Measurements from ENCODE around the gene RNF41. TPM values are rescaled to one million over a fixed set of nuclear protein-coding genes. Genes with fewer than 3 reads are reported as not detected.
A peak's percentile ranks its signal among the peaks of the same experiment; 100 is the strongest.

RNF41 gene
- total and polyA plus RNA-seq, 2 of the 13 experiments (the other 11 are each of a cell fraction or from before 2014, with no cell fraction given) = 27.1 to 39.4 TPM

DNA sequence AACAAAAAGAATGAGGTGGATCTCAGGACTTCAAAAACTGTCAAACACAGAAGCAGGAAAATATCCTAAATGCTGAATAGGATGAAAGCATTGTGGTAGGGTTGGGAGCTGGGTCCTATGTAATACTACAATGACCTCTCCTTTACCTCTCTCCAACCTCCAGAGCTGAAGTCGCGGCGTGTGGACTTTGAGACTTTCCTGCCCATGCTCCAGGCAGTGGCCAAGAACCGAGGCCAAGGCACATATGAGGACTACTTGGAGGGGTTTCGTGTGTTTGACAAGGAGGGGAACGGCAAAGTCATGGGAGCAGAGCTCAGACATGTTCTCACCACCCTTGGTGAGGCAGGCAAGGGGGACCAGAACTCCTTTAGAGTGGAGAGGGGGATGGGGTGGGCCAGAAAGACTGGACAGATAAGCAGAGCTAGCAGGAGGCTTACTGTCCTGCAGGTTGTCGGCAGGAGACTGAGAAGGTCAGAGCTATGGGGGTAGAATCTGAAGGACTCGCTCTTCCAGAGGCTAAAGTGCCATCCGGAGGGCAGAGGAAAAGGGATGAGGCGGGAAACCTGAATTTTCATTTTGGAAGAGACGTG, 66.4 kb downstream of the RNF41 start:
- no peak for FAIRE-seq
- CTCF ChIA-PET (ENCODE audit: low intra/inter-chr PET ratio, low total read pairs) = no interaction called here
- DNase-seq (ENCODE audit: low spot score) = no peak

More for the DNA sequence above, 66.4 kb downstream of the RNF41 start:
- peaks cover 37% of the 10 kb centered on the region for H3K79me2 ChIP-seq (ENCODE audit: insufficient read depth, low read length)
- intact Hi-C loops (cut with micrococcal nuclease; ENCODE audit: unreplicated experiment) = loop anchor here (5.0 kb wide), 1 partner anchor 37 kb away; no protein-coding TSS in a partner anchor
- H3K9ac ChIP-seq (ENCODE audit: insufficient read depth, low read depth, low read length) = no peak overlapping the region
- peaks cover 56% of the 10 kb centered on the region for H3K4me1 ChIP-seq (ENCODE audit: insufficient read depth, low read length)
- TF ChIP-seq ESRRA (CRISPR knock-in tag; IDR thresholded peaks at IDR 0.05; ENCODE audit: low read depth) = 0 out of 2 replicates have a peak, but pooled peaks have one; percentile 18
- no peak for TF ChIP-seq NR2F2 (IDR thresholded peaks at IDR 0.05; ENCODE audit: borderline replicate concordance, low read depth)
- peak; percentile 50; the same call in 1 of the 2 replicates for TF ChIP-seq SSRP1 (CRISPR knock-in tag; IDR thresholded peaks at IDR 0.05)
- peak; percentile 46; the same call in 1 of the 2 replicates for TF ChIP-seq HNF4A (CRISPR knock-in tag; IDR thresholded peaks at IDR 0.05)
- TF ChIP-seq, protein P1, sequence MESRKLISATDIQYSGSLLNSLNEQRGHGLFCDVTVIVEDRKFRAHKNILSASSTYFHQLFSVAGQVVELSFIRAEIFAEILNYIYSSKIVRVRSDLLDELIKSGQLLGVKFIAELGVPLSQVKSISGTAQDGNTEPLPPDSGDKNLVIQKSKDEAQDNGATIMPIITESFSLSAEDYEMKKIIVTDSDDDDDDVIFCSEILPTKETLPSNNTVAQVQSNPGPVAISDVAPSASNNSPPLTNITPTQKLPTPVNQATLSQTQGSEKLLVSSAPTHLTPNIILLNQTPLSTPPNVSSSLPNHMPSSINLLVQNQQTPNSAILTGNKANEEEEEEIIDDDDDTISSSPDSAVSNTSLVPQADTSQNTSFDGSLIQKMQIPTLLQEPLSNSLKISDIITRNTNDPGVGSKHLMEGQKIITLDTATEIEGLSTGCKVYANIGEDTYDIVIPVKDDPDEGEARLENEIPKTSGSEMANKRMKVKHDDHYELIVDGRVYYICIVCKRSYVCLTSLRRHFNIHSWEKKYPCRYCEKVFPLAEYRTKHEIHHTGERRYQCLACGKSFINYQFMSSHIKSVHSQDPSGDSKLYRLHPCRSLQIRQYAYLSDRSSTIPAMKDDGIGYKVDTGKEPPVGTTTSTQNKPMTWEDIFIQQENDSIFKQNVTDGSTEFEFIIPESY (CRISPR knock-in tag; IDR thresholded peaks at IDR 0.05) = peak; percentile 30; the same call in 1 of the 2 replicates
- TF ChIP-seq PLRG1 (conservative IDR thresholded peaks at IDR 0.05) = no peak
- TF ChIP-seq ZBTB38 (CRISPR knock-in tag; IDR thresholded peaks at IDR 0.05) = 0 out of 2 replicates have a peak, but pooled peaks have one; percentile 23
- TF ChIP-seq RARA (CRISPR knock-in tag; IDR thresholded peaks at IDR 0.05) = peak; percentile 66
- TF ChIP-seq HNF4G (IDR thresholded peaks at IDR 0.05; ENCODE audit: borderline replicate concordance, low read depth, low read length) = 0 out of 2 replicates have a peak, but pooled peaks have one; percentile 33
- TF ChIP-seq HNF4G (CRISPR knock-in tag; IDR thresholded peaks at IDR 0.05; ENCODE audit: borderline replicate concordance, low read depth) = no peak
- peaks cover 7 to 10% of the 10 kb centered on the region in 2 experiments for H3K36me3 ChIP-seq (replicated peaks in 1 of 2; ENCODE audit: control insufficient read depth in 1 of 2, insufficient read depth in 2 of 2, low read length in 2 of 2)
- 68% methylated on average over 11 of the region's 11 CpGs for WGBS (ENCODE audit: low lambda C conversion rate)
- ATAC-seq = no peak
- peaks cover 14% of the 10 kb centered on the region; the same call in 1 of the 2 replicates for H4K20me1 ChIP-seq (ENCODE audit: insufficient read depth, low read length)
- no TSS peak for BruUV-seq (replicated peaks)
- no peak overlapping the region for H2AFZ ChIP-seq (ENCODE audit: low read length)
- peak overlapping the region; percentile 44 for H3K27ac ChIP-seq (ENCODE audit: extremely low read length, insufficient read depth, low read length)
- H3K4me2 ChIP-seq (ENCODE audit: low read depth, low read length) = 0 out of 2 replicates have a peak overlapping the region, but pooled peaks have one; percentile 15
- H3K9me3 ChIP-seq (ENCODE audit: low read length) = no peaks in the 10 kb centered on the region
- no peak overlapping the region for H3K4me3 ChIP-seq (replicated peaks in 1 of 3; ENCODE audit: insufficient read depth in 1 of 3, low read depth in 2 of 3, low read length in 3 of 3)
- POLR2A ChIA-PET = interaction anchor here (0.8 to 2.3 kb wide), 6 partner anchors 27 to 66 kb away, joined by 3 to 17 read pairs (median 4); partner anchors contain the start of genes ESYT1, PA2G4, RNF41 and SMARCC2
- no peaks in the 10 kb centered on the region; a peak in 1 of 5 replicates for H3K27me3 ChIP-seq (ENCODE audit: control insufficient read depth in 1 of 2, insufficient read depth in 2 of 2, low read length in 2 of 2)
- in situ Hi-C loops (cut with HindIII; ENCODE audit: extremely low pct_ligation_motif_present, low pct_unique_long_range_greater_than_20kb) = loop anchor here (5.0 kb wide), 1 partner anchor 33 kb away; no protein-coding TSS in a partner anchor

Data from HepG2 (cell line).